ENCODE data around the gene AIRE. TPM values are rescaled to one million over a fixed set of nuclear protein-coding genes. Genes with fewer than 3 reads are reported as not detected.

Gene AIRE
- total RNA-seq, 6 donors from 2014 or later: not detected

DNA sequence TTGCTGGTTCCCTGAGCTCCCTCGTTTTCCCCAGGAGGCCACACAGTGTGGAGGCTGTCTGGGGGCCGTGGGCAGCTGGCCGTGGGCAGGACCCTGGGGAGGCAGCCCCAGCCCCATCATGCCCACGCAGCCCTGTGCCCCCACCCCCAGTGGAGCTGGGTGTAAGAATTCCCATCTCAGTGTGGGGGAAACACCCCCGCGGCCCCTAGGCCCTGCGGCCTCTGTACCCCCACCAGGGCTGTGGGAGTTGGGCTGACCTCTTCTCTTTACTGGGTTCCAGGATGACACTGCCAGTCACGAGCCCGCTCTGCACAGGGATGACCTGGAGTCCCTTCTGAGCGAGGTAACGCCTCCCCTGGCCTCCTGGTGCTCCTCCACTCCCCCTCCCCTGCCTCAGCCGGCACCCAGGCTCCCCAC is 10.4 kb downstream of the AIRE start:
- TF ChIP-seq, protein P1, sequence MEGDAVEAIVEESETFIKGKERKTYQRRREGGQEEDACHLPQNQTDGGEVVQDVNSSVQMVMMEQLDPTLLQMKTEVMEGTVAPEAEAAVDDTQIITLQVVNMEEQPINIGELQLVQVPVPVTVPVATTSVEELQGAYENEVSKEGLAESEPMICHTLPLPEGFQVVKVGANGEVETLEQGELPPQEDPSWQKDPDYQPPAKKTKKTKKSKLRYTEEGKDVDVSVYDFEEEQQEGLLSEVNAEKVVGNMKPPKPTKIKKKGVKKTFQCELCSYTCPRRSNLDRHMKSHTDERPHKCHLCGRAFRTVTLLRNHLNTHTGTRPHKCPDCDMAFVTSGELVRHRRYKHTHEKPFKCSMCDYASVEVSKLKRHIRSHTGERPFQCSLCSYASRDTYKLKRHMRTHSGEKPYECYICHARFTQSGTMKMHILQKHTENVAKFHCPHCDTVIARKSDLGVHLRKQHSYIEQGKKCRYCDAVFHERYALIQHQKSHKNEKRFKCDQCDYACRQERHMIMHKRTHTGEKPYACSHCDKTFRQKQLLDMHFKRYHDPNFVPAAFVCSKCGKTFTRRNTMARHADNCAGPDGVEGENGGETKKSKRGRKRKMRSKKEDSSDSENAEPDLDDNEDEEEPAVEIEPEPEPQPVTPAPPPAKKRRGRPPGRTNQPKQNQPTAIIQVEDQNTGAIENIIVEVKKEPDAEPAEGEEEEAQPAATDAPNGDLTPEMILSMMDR (IDR thresholded peaks at IDR 0.05): no peak
- TF ChIP-seq EP300 (IDR thresholded peaks at IDR 0.05) (no peak), POLR2A (IDR thresholded peaks at IDR 0.05) (no peak), POLR2AphosphoS5 (IDR thresholded peaks at IDR 0.05) (no peak)
- 70 to 77% methylated on average over 2 to 9 of the region's 12 CpGs for WGBS, 2 donors
- ATAC-seq (ENCODE audit: low FRiP score in 2 of 2) (no peak), DNase-seq (peak in 1 of 2 donors; percentile 74)
- Histone ChIP-seq H3K9me3 (no peaks in the 10 kb centered on the region), H3K4me3 (no peak overlapping the region), H3K27me3 (no peaks in the 10 kb centered on the region), H3K36me3 (no peaks in the 10 kb centered on the region), H3K27ac (no peak overlapping the region), H3K4me1 (peaks cover 17 to 37% (median 22%) of the 10 kb centered on the region in 4 donors)

DNA sequence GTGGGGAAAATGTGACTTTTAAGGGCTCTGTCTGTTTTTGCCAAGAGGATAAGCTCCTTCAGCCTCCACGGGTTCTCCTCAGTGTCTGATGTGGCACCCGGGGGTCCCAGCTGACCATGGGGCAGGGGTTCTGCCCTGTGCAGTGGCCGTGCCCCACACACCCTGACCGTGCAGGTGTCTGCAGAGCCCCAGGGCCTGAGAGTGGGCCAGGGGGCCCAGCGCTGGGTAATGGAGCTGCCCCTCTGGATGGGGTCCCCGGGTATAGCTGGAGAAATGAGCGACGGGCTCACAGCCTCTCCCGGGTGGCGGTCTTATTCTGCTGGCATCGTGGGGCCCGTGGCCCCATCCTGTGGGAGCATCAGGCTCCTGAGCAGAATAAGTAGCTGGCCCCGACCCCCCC is 11.2 kb downstream of the AIRE start:
- no peaks in the 10 kb centered on the region for H3K27me3 ChIP-seq
- H3K27ac ChIP-seq: no peak overlapping the region
- H3K4me1 ChIP-seq: peaks cover 25 to 45% (median 30%) of the 10 kb centered on the region in 4 donors
- H3K4me3 ChIP-seq: no peak overlapping the region
- H3K36me3 ChIP-seq: no peaks in the 10 kb centered on the region
- 67 to 81% methylated on average over 3 to 12 of the region's 13 CpGs for WGBS, 2 donors
- DNase-seq (peak in 1 of 2 donors; percentile 69), ATAC-seq (ENCODE audit: low FRiP score in 2 of 2) (no peak)
- TF ChIP-seq EP300 (IDR thresholded peaks at IDR 0.05) (no peak), POLR2AphosphoS5 (IDR thresholded peaks at IDR 0.05) (no peak), POLR2A (IDR thresholded peaks at IDR 0.05) (no peak)
- TF ChIP-seq, protein P1 (IDR thresholded peaks at IDR 0.05): no peak
- H3K9me3 ChIP-seq: no peaks in the 10 kb centered on the region

DNA sequence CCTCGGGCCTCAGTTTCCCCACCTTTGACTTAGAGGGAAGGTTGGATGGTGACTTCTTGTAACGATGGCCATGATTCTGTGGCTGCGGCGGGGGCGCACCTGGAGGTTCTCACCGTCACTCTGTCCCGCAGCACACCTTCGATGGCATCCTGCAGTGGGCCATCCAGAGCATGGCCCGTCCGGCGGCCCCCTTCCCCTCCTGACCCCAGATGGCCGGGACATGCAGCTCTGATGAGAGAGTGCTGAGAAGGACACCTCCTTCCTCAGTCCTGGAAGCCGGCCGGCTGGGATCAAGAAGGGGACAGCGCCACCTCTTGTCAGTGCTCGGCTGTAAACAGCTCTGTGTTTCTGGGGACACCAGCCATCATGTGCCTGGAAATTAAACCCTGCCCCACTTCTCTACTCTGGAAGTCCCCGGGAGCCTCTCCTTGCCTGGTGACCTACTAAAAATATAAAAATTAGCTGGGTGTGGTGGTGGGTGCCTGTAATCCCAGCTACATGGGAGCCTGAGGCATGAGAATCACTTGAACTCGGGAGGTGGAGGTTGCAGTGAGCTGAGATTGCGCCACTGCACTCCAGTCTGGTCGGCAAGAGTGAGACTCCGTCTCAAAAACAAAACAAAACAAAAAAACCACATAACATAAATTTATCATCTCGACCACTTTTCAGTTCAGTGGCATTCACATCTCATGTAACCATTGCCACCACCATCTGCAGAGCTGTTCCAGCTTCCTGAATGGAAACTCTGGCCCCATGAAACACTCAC is 12.0 kb downstream of the AIRE start:
- TF ChIP-seq POLR2A (IDR thresholded peaks at IDR 0.05): no peak
- peak in 1 of 2 donors; percentile 27 for TF ChIP-seq POLR2AphosphoS5 (IDR thresholded peaks at IDR 0.05)
- no peak for TF ChIP-seq EP300 (IDR thresholded peaks at IDR 0.05)
- TF ChIP-seq, protein P1 (IDR thresholded peaks at IDR 0.05): peak; percentile 59 to 87 (median 85)
- no peaks in the 10 kb centered on the region for H3K9me3 ChIP-seq
- no peaks in the 10 kb centered on the region for H3K27me3 ChIP-seq
- ATAC-seq (ENCODE audit: low FRiP score in 2 of 2) (peak; percentile 72 to 78), DNase-seq (peak; percentile 84 to 89)
- no peaks in the 10 kb centered on the region for H3K36me3 ChIP-seq
- 28 to 37% methylated on average over 15 to 20 of the region's 22 CpGs for WGBS, 2 donors
- H3K27ac ChIP-seq: peak overlapping the region in 2 of 4 donors; percentile 28 to 49
- H3K4me3 ChIP-seq: no peak overlapping the region
- H3K4me1 ChIP-seq: peaks cover 33 to 53% (median 38%) of the 10 kb centered on the region in 4 donors

DNA sequence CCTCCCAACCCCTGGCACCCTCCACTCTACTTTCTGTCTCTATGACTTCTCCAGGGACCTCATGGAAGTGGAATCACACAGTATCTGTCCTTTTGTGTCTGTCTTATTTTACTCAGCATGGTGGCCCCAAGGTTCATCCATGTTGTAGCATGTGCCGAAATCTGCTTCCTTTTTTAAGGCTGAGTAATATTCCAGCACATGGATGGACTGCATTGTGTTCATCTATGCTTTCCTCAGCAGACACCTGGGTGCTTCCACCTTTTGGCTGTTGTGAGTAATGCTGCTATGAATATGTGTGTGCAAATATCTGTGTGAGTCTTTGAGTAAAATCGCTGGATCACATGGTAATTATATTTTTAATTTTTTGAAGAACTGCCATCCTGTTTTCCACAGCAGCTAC is 12.6 kb downstream of the AIRE start:
- ATAC-seq (ENCODE audit: low FRiP score in 2 of 2): no peak
- H3K4me1 ChIP-seq: peaks cover 36 to 57% (median 43%) of the 10 kb centered on the region in 4 donors
- no peak for TF ChIP-seq EP300 (IDR thresholded peaks at IDR 0.05)
- no peak for TF ChIP-seq POLR2A (IDR thresholded peaks at IDR 0.05)
- no peak for TF ChIP-seq POLR2AphosphoS5 (IDR thresholded peaks at IDR 0.05)
- TF ChIP-seq, protein P1 (IDR thresholded peaks at IDR 0.05): no peak
- no peaks in the 10 kb centered on the region for H3K27me3 ChIP-seq
- peak overlapping the region in 2 of 4 donors; percentile 28 to 49 for H3K27ac ChIP-seq
- no peak for DNase-seq
- 89 to 97% methylated on average over 2 of the region's 2 CpGs for WGBS, 2 donors
- H3K4me3 ChIP-seq: no peak overlapping the region
- H3K9me3 ChIP-seq: no peaks in the 10 kb centered on the region
- H3K36me3 ChIP-seq: no peaks in the 10 kb centered on the region

Data from upper lobe of left lung (tissue), 6 donors.